GM20431 (cell line): ENCODE results near the gene IFFO2.

Experiments used
- in situ Hi-C: fragments of 300-500 bp; cut with MseI, MboI; formaldehyde crosslinking; loops from one replicate; pipeline ENCODE4 v1.15.0; 2020; ENCODE audit warnings: low sequenced_read_pairs; ENCODE audit not compliant: unreplicated experiment

The IFFO2 gene

GRCh38 chr1:18922848-18923755, 33.4 kb downstream of the IFFO2 start:
- in situ Hi-C loops: loop anchor here (25.0 kb wide), 2 partner anchors 164 to 314 kb away; no protein-coding TSS in a partner anchor

- in situ Hi-C loops: loop anchor here (25.0 kb wide), 2 partner anchors 165 to 315 kb away; no protein-coding TSS in a partner anchor
Measured at GRCh38 chr1:18922319-18922726, 34.2 kb downstream of the IFFO2 start.

GRCh38 chr1:18921516-18922251, 34.8 kb downstream of the IFFO2 start:
- in situ Hi-C loops: loop anchor here (25.0 kb wide), 2 partner anchors 166 to 316 kb away; no protein-coding TSS in a partner anchor

- in situ Hi-C loops: loop anchor here (25.0 kb wide), 2 partner anchors 166 to 316 kb away; no protein-coding TSS in a partner anchor
Measured at GRCh38 chr1:18920931-18921330, 35.5 kb downstream of the IFFO2 start.

GRCh38 chr1:18919956-18920355, 36.5 kb downstream of the IFFO2 start:
- in situ Hi-C loops: loop anchor here (25.0 kb wide), 2 partner anchors 167 to 317 kb away; no protein-coding TSS in a partner anchor

- in situ Hi-C loops: loop anchor here (25.0 kb wide), 2 partner anchors 168 to 318 kb away; no protein-coding TSS in a partner anchor
Measured at GRCh38 chr1:18919197-18919905, 37.1 kb downstream of the IFFO2 start.

GRCh38 chr1:18918417-18918816, 38.1 kb downstream of the IFFO2 start:
- in situ Hi-C loops: loop anchor here (25.0 kb wide), 2 partner anchors 169 to 319 kb away; no protein-coding TSS in a partner anchor

GRCh38 chr1:18917071-18917799, 39.2 kb downstream of the IFFO2 start:
- in situ Hi-C loops: loop anchor here (25.0 kb wide), 2 partner anchors 170 to 320 kb away; no protein-coding TSS in a partner anchor

GRCh38 chr1:18915341-18915740, 41.1 kb downstream of the IFFO2 start:
- in situ Hi-C loops: loop anchor here (25.0 kb wide), 2 partner anchors 172 to 322 kb away; no protein-coding TSS in a partner anchor

GRCh38 chr1:18913065-18913835, 43.2 kb downstream of the IFFO2 start:
- in situ Hi-C loops: loop anchor here (25.0 kb wide), 2 partner anchors 174 to 324 kb away; no protein-coding TSS in a partner anchor

- in situ Hi-C loops: loop anchor here (25.0 kb wide), 2 partner anchors 175 to 325 kb away; no protein-coding TSS in a partner anchor
Measured at GRCh38 chr1:18912550-18912949, 43.9 kb downstream of the IFFO2 start.

GRCh38 chr1:18908911-18909771, 47.3 kb downstream of the IFFO2 start:
- in situ Hi-C loops: loop anchor here (25.0 kb wide), 2 partner anchors 178 to 328 kb away; no protein-coding TSS in a partner anchor

GRCh38 chr1:18907917-18908845, 48.3 kb downstream of the IFFO2 start:
- in situ Hi-C loops: loop anchor here (25.0 kb wide), 2 partner anchors 179 to 329 kb away; no protein-coding TSS in a partner anchor

- in situ Hi-C loops: loop anchor here (25.0 kb wide), 2 partner anchors 180 to 330 kb away; no protein-coding TSS in a partner anchor
Measured at GRCh38 chr1:18907021-18907916, 49.2 kb downstream of the IFFO2 start.

- in situ Hi-C loops: loop anchor here (25.0 kb wide), 2 partner anchors 184 to 334 kb away; no protein-coding TSS in a partner anchor
Measured at GRCh38 chr1:18903291-18903756, 53.2 kb downstream of the IFFO2 start.
